SKM-1 (cell line): Measurements from ENCODE around the gene DLEU7.

ENCODE experiments used
- DNase-seq: peaks from one replicate; lab custom pipeline; 2025; ENCODE audit not compliant: unreplicated experiment; lab: John Stamatoyannopoulos, UW

DLEU7 gene

DNA sequence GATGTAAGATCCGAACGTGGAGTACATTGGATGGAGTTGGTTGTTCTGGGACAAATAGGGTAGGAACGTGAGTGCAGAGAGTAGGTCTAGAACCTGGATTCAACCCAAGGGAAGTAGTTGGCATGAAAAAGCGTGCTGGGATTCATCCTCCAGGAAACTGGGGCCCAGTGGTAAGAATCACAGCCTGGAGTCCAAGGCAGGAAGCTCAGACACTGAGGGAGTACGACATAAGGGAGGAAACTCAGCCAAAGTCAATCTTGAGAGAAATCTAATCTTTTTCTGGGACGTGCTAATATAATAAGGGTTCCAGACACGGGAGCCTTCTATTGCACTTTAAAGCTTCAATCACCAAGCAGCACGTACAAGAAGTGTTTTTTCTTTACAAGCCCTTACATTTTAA, 46.4 kb downstream of the DLEU7 start:
- DNase-seq: no peak

DNA sequence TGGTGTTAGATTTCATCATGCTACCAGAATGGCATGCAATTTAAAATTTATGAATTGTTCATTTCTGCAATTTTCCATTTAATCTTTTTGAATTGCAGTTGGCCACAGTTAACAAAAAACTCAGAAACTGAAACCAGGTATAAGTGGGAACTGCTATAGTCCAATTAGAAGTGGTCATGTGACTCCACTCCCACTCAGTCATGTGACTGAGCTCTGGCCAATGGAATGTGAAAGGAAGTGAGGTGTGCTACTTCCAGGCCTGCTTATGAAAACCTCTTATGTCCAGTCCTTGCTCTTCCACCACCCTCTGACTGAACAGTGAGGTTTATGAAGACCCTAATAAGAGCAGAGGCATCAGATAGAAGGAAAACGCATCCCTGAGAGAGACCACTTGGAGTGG, 47.0 kb downstream of the DLEU7 start:
- no peak for DNase-seq

DNA sequence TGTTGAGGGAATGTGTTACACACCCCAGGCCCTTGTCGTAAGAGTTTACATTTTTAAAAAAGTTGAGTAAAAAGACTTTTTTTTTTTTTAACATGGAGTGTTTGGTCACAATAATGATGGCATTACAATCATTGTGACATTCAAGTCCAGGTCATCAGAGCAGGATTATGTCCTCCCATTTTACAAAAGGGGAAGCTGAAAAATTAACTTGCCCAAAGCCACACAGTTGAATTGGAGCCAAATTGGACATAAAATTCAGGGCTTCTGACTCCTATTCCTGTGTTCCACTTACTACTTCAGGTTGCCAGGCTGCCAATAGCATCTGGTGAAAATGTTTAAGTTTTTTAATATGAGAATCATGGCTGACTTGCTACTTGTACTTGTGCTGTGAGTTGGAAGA, 49.3 kb downstream of the DLEU7 start:
- DNase-seq: no peak

DNA sequence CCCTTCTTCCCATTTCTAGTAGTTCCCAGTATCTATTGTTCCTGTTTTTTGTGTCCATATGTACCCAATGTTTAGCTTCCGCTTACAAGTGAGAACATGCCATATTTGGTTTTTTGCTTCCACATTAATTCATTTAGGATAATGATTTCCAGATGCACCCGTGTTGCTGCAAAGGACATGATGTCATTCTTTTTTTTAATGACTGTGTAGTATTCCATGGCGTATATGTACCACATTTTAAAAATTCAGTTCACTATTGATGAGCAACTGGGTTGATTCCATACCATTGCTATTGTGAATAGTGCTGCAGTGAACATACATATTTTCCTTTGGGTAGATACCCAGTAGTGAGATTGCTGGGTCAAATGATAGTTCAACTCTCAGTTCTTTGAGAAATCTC, 50.5 kb downstream of the DLEU7 start:
- DNase-seq: no peak

DNA sequence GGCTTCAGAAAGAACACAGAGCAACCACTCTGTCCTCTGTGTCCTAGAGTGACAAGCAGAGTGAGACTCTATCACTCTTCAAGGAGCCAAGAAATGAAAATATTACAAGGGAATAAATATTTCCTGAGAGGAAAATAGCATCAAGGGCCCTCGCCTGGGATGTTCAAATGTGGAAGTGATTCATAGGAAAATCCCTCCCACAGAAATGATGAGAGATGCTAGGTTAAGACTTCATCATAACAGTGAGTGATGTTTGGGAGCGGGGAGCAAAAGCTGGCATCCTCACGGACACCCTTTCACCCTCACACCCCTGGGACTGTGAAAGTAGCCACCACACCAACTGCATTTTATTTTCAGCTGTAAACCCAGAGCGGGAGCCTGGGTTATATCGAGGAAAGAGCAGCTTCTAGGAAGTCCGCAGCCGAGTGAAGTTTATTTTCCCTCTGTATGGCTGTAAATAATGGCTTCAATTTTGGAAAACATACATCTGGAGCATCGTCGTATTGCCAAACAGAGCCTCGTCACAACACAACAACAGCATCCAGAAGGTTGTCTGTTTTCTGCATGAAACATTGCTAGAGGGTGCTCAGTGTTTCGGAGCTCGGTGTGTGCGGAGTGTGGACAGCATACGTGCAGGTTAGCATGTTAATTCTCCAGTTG, 54.8 kb downstream of the DLEU7 start:
- no peak for DNase-seq

DNA sequence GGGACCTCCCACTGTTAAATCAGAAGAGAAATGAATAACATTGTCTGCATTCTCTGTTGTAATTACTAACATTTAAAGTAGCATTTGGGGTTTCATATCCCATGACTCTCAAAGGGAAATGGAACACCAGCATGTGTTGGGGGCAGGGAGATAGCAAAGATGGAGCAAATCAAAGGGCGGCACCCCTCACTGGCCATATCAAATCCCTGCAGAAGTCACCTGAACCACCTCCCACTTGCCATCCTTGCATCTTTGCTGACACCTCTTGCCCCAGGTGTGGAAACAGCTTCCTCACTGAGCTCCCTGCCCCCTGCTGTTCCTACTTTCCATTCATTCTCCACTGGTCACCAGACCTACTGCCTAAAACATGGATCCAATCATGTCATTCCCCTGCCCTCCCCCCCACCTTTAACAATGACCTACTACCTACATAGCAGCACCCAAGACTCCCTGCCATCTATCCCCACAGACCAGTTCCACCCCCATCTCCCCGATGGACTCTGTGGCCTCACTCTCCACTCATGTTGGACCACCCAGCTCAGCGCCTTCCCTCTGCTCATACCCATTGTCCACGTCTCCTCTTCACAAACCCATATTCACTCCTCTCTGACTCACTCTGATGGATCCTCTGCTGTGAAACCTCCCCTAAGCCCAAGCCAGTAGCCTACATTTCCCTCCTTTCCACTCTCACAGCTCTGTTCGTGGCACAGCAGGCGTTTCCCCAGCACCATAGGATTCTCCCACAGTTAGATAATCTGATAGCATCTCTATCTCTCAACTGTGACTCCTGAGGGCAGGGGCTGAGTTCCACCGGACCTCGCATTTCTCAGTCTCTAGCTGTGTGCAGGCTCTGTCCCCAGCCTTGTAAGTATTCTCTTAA, 55.9 kb downstream of the DLEU7 start:
- DNase-seq: no peak

DNA sequence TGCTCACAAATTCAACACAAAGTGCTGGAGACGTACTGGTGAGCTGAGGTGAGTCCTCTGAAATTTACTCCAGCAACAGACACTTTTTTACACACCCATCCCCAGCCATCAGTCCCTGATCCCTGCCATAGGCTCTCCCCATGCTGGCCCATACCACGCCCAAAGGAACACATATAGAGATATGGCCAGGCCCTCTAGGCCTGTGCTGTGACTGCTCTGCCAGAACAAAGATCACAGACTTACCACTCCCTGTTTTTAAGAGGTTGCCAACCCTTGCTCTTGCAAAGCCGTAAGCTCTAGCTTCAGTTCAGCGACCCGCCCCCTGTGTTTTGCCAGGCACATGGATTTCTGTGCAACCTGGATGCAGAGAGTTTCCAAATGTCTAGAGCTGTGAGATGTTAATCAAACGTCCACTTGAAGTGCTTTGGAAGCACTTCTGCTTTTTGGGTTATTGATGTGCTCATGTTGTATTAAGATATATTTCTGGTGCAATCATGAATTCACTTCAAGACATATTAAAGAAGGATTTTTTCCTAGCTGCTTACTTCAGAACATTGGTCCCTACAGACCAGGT, 59.7 kb downstream of the DLEU7 start:
- DNase-seq: no peak

DNA sequence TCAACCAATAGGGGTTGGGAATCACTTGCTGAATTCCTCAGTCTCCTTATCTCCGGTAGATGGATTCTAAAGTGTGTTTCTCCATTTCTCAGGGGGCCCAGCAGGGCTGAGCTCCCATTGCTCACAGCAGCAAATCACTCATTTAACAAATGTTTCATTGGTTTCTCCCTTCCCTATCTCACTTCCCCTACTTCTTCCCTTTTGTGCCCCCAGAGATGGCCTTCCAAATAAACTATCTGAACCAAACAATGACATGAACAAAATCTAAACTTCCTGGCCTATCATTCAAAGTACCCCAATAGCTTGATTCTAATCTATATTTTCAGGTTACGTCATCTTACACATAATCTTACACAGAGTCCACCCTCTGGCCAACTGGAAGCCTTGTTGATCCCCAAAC, 60.4 kb downstream of the DLEU7 start:
- no peak for DNase-seq

DNA sequence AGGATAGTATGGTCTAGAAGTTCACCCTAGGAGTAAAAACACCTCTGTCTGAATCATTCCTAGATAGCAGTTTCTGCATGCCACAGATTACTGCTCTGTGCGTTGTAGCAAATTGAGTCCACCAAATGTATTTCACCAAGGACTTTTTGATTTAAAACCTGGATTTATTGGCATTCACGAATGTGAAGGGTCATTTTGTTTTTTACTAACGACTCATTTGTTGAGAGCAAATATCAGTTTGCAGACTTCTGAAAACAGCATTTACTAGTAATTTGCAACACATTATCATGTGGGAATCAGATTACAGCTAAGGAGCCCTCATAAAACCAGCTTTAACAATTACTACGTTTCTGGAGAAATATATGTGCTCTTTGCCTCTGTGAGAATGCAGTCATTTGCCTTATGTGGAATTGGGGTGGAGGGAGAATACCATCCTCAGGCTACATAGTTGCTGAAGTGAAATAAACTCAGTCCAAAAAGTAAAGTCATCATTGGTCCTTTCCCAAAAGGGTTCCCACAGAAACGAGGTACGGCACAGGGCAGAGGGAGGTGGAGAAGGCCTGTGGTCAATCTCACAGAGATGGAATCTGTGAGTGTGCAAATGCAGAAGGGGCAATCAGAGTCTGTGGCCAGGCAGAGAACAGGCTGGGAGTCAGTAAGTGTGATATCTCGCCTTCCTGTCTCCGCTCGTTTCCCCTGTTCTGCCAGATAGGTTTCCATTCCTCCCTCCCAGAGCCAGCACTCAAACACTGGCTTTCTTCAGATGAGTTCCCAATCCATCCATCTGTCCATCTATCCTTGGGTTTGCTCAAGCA, 63.1 kb downstream of the DLEU7 start:
- DNase-seq: no peak

DNA sequence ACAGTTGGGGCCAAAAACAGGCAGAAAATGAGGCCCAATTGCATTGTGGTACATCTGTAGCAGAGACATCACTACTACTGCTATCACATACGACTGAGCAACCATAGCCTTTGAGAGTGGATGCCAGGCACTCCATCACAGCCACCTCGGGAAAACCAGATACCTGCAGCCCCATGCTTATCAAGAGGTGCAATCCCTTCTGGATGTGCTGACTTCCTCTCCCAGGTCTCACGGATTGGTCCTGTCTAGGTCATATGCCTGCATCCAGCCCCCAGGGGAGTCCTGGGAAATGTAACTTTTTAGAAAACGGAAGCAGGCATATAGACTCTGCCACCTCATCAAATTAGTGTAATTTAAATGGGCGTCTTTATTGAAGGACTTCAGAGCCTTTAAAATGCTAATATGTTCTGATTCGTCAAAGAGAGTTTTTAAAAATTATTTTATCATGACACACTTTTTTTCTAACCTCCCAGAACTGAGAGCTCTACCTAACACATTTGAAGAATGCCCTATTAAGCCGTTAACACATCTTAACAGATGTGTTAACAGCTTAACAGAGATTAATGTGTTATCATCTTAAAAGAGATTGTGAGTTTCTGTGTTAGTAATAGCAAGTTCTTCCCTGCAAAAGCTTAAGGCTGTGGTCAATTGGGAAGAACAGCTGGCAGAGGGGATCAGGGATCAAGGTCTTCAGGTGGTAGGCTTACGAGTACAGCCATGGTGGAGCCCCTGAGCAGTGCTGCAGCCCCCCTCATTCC, 63.9 kb downstream of the DLEU7 start:
- no peak for DNase-seq
